ENCODE results near the gene NT5DC1.

- TF ChIP-seq CTCF (conservative IDR thresholded peaks at IDR 0.05; ENCODE audit: low read length) (no peak), EZH2phosphoT487 (IDR thresholded peaks at IDR 0.05; ENCODE audit: borderline replicate concordance) (no peak)
These were observed 1.1 kb downstream of the NT5DC1 start for GRCh38 chr6:116101790-116102189.

All from Loucy (cell line).